HG03135 (cell line): ENCODE measurements around the gene ZNF780A.
A peak's percentile ranks its signal among the peaks of the same experiment; 100 is the strongest.
"Not testable (repeated sequence)": the region's sequence is repeated elsewhere in the genome, so short reads cannot be mapped to it uniquely, and the experiment has no call there.

Source experiments
- ATAC-seq: cut with Tn5 transposase; IDR thresholded peaks from one replicate; pipeline ENCODE4 v1.9.1; 2021; ENCODE audit warnings: mild to moderate bottlenecking, moderate library complexity; ENCODE audit not compliant: unreplicated experiment

The ZNF780A gene

DNA sequence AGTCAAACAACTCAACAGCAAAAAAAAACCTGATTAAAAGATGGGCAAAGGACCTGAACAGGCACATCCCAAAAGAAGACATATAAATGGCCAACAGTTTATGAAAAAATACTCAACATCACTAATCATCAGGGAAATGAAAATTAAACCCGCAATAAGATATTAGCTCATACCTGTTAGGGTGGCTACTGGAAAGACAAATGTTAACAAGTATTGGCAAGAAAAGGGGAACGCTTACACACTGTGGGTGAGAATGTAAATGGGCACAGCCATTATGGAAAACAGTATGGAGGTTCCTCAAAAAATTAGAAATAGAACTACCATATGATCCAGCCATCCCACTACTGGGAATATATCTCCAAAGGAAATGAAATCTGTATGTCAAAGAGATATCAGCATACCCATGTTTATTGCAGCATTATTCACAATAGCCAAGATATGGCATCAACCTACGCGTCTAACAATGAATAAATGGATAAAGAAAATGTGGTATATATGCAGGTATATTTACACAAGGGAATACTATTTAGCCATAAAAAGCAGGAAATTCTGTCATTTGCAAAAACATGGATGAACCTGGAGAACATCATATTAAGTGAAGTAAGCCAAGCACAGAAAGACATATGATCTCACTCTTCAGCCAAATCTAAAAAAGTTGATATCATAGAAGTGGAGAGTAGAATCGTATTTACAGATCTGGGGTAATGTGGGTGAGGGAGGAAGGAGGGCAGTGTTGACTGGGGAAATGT is 2.3 kb downstream of the ZNF780A start:
- ATAC-seq, result no peak

DNA sequence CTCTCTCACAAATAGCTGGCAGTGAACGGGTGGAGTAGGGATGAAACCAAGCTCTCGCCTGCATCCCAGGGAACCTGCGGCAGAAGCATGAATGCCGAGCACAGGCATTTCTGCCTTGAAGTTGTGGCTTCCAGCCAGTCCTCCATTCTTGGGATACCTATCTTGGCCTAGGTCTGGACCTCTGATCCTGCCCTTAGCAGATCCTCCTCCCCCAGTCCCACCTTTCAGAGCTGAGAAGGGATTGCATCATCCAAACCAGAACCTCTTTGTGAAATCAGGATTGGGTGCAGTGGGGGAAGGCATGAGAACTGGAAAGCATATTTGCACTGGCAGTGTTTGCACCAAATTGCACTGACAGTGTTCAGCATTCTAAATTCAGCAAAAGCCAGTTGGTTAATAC is 5.8 kb downstream of the ZNF780A start:
- ATAC-seq, result no peak

DNA sequence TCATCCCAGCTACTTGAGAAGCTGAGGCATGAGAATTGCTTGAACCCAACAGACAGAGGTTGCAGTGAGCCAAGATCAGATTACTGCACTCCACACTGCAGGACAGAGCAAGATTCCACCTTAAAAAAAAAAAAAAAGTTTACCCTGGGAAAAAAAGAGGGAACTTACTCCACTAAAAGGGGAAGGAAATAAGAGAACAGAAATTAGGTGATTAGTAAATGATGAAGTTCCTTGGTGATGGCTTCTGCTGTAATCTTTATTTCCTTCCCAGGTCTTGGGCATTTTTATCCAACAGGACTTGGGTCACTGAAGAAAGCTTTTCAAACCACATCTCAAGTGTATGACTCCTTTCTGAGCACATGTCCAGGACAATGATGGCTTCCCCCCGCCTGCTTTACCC is 9.3 kb downstream of the ZNF780A start:
- ATAC-seq, result no peak

DNA sequence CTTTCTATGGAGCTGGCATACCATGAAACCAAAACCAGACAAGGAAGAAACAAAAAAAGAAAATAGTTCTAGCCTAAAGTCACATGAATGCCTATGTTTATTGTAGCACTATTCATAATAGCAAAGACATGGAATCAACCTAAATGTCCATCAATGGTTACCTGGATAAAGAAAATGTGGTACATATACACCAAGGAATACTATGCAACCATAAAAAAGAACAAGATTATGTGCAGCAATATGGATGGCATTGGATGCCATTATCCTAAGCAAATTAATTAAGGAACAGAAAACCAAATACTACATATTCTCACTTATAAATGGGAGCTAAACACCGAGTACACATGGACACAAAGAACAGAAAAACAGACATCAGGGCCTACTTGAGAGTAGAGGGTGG is 10.5 kb downstream of the ZNF780A start:
- no peak for ATAC-seq

DNA sequence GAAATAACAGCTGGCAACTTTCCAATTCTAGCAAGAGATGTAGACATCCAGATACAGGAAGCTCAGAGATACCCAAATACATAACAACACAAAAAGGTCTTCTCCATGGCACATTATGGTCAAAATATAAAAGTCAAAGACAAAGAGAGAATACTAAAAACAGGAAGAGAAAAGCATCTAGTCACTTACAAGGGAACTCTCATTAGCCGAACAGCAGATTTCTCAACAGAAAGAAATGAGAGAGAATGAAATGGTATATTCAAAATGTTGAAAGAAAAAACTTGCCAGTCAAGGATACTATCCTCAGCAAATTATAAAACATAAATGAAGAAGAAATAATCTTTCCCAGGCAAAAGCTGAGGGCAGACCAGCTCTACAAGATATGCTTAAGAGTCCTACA is 12.4 kb downstream of the ZNF780A start:
- ATAC-seq, result no peak

DNA sequence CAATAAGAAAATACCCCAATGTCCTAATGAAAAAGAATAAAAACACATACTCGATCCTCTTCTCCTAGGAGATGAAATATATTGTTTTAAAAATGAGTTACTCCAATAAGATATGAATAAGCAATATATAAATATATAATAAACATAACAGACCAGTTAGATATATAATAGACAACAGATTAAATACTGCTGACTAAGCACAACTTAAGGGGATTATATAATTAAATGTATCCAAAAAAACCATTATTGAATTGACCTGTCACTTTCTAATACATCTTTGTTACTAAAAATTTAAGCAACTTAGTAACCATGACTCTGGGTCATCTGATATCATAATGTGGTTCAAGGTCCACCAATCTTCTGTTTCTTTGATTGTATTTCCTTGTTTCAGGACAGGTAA is 20.7 kb downstream of the ZNF780A start:
- ATAC-seq, result no peak

DNA sequence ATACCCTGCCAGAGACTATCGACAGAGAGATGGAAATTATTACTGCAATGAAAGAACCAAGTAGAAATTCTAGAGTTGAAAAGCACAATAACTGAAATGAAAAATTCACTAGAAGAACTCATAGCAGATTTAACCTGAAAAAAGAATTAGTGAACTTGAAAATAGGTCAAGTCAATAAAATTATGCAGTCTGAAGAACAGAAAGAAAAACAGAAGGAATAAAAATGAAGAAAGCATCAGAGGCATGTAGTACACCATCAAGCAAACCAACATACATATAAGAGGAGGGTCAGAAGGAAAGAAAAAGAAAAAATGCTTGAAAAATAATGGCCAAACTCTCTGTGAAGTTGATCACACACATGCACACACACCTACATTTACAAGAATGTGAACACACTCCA is 31.1 kb downstream of the ZNF780A start:
- no peak for ATAC-seq

DNA sequence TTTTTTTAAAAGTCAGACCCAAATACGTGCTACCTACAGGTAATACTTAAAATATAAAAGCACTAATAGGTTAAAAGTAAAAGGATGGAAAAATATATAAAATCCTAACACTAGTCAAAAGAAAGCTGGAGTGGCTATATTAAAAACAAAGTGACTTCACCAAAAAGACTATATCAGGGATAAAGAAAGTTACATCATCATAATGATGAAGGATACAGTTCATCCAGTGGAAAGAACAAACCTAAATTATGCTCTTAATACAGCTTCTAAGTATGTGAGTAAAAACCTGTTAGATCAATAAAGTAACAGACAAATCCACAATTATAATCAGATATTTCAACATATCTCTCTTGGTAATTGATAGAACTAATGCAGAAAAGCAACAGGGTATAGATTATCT is 33.6 kb downstream of the ZNF780A start:
- no peak for ATAC-seq

DNA sequence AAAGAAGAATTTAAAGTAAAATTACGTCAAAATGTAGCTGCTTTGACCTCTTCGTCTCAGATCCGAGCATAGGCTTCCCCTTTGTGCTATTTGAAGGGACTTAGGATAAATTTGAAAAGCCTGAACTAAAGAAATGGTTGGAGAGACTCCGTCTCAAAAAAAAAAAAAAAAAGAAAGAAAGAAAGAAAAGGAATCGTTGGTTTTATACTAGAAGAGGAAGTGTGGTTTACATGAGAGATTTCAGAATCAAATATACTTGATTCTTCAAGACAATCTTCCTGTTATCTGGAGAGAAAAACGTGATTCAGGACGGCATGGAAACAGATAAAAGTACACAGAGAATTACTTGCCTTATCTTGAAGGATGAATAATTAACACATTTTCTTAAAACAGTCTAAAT is 34.2 kb downstream of the ZNF780A start:
- no peak for ATAC-seq

DNA sequence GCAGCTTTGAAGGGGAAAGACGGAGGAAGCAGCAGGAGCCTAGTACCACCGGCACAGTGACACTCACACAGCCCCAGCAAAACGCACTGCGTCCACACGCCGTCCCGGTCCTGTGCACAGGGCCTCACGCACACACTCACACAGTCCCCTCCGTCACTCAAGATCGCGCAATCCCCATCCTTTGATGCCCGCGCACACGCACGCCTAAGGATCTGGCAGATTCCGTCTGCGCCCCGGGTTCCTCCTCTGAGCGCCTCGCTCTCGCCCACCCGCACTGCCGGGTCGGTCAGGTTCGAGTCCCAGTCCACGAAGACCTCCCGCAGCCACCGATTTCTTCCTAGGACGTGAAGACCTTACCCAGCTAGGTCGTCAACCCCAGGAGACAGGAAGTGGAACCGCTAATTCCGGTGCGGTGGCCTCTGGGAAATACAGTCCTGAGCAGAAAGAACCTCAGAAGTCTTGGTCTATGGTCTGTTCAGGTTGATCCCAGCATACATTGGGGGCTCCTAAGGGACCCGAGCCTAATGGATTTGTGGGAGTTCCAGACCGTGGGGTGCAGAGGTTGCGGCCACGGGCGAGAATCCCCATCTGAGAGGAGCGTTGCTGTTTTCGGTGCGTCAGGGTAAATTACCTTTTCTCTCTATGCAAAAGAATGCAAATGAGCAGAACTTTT is 34.8 kb downstream of the ZNF780A start, which contains the start of gene ZNF780B:
Gene ZNF780B, minus strand, starts transcription at position 400 of the 673 bp plus-strand sequence. CDS start 5,899 bp downstream, outside the sequence.
- ATAC-seq, result peak; percentile 76

DNA sequence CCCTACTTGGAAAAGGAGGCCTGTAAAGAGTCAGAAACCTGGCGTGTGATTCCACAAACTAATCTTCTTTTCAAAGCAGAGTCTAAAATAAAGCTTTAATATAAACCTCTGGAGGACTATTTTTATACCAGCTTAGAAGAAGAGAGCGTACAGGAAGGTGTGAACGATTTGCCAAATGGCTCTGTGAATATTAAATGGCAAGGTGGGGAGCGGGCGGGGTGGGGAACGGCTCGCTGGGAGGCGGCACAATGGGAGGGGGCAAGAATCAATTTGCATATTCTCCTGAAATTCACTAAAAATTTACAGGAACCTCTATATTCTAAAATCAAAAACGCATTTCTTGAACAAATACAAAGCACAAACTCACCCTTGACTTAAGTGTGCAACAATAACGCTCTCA is 35.7 kb downstream of the ZNF780A start:
- ATAC-seq, result no peak

DNA sequence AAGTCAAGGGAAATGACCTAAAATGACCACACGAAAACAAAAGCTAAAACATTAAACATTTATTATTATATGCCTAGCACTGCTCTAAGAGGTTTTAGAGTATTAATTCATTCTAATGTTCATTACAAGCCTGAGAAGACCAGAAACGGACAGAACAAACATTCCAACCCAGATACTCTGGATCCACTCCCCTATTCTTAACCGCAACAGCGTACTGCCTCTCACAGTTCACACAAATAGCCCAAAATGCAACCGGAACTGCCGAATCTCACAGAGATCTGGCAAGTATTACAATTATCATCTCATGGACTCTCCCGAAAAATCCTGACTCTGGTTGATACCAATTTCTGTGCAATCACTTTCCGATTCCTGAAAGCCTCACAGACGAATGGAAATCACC is 36.1 kb downstream of the ZNF780A start:
- no peak for ATAC-seq

DNA sequence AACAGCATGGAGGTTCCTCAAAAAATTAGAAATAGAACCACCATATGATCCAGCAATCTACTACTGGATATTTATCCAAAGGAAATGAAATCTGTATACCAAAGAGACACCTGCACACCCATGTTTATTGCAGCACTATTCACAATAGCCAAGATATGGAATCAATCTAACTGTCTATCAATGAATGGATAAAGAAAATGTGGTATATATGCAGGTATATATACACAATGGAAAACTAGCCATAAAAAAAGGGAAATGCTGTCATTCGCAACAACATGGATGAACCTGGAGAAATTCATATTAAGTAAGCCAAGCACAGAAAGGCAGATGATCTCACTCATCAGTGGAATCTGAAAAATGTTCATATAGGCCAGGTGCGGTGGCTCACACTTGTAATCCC is 37.3 kb downstream of the ZNF780A start:
- no peak for ATAC-seq

DNA sequence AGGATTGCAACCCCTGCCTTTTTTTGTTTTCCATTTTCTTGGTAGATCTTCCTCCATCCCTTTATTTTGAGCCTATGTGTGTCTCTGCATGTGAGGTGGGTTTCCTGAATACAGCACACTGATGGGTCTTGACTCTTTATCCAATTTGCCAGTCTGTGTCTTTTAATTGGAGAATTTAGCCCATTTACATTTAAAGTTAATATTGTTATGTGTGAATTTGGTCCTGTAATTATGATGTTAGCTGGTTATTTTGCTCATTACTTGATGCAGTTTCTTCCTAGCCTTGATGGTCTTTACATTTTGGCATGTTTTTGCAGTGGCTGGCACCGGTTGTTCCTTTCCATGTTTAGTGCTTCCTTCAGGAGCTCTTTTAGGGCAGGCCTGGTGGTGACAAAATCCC is 49.0 kb downstream of the ZNF780A start:
- not testable (repeated sequence) for ATAC-seq

DNA sequence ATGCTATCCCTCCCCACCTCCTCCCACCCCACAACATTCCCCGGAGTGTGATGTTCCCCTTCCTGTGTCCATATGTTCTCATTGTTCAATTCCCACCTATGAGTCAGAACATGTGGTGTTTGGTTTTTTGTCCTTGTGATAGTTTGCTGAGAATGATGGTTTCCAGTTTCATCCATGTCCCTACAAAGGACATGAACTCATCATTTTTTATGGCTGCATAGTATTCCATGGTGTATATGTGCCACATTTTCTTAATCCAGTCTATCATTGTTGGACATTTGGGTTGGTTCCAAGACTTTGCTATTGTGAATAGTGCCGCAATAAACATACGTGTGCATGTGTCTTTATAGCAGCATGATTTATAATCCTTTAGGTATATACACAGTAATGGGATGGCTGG is 52.7 kb downstream of the ZNF780A start:
- not testable (repeated sequence) for ATAC-seq

DNA sequence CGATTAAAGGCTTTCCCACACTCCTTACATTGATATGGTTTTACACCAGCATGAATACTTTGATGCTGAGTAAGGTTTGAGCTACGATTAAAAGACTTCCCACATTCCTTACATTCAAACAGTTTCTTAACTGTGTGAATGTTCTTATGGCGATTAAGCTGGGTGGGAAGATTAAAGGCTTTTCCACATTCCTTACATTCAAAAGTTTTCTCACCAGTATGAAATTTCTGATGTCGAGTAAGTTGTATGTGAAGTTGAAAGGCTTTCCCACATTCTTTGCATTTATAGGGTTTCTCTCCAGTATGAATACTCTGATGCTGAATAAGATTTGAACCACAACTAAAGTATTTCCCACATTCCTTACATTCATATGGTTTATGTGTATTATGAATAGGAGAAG is 54.7 kb downstream of the ZNF780A start:
- no peak for ATAC-seq

DNA sequence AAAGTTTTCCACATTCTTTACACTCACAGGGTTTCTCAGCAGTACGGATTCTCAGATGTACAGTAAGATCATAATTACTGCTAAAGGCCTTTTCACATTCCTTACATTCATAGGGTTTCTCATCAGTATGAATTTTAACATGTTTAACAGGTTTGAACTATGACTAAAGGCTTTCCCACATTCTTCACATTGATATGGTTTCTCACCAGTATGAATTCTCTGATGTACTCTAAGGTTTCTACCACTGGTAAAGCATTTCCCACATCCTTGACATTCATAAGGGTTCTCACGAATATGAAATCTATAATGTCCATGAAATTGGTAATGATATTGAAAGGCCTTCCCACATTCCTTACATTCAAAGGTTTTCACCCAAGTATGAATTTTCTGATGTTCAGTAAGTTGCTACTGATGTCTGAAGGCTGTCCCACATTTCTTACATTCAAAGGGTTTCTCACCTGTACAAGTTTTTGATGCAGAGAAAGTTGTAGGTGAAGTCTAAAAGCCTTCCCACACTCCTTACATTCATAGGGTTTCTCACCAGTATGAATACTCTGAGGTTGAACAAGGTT is 56.7 kb downstream of the ZNF780A start:
- no peak for ATAC-seq

DNA sequence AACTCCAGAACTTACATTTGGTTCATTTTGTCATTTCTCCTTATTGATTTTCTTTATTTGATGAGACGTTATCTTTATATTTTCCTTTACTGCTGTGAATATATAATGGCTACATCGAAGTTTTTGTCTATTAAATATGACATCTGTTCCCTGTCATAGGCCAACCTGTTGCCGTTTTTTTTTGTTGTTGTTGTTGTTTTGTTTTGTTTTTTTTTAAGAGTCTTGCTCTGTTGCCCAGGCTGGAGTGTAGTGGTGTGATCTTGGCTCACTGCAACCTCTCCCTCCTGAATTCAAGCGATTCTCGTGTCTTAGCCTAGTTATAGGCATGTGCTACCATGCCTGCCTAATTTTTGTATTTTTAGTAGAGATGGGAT is 64.2 kb downstream of the ZNF780A start:
- no peak for ATAC-seq

DNA sequence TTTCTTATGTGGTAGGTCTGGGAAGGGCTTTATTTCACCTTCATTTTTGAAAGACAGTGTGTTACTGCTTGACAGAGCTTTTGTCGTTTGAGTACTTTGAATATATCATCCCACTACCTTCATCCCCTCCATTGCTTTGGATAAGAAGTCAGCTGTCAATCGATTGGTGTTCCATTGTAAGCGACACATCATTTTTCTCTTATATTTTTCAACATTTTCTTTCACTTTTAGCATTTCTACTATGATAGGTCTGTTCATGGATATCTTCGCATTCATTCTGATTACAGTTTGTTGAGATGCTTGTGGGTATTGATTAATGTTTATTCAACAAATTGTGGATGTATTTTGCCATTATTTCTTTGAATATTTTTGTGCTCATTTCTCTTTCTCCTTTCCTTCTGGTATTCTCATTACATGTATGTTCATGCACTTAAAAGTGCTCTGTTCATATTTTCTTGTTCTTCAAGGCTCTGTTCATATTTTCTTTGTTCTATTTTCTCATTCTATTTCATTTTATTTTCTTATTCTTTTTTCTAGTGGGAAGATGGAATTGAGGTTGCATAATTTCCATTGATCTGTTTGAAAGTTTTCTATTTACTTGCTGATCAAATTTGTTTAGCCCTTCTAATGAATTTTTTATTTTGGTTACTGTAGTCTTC is 64.7 kb downstream of the ZNF780A start:
- no peak for ATAC-seq

DNA sequence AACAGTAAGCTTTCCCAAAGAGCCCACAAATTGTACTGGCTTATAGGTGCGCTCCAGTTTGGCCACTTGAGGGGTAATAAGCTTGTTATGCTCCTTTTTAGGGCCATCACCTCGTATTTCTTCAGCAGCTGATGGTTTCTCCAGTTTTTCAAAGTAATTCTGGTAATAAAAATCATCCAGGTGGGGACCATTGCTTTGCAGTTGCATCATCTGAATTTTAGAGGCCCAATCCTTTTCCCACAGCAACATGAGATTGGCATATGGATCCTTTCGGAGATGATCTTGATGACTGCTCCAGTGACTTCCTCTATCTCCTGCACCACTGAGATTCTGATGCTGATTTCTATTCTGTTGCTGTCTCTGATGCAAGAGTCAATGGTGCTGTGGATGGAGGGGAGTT is 66.8 kb downstream of the ZNF780A start:
- ATAC-seq, result no peak
